Stimulated activated CD8-positive, alpha-beta memory T cell treated with anti-CD3 and anti-CD28 coated beads, Interleukin-4, amount 100 ng/mL, for 48 hours (primary cell): ENCODE results near the gene GEMIN2.
"Not testable (repeated sequence)": the region's sequence is repeated elsewhere in the genome, so short reads cannot be mapped to it uniquely, and the experiment has no call there.

ENCODE experiments used
- DNase-seq: peaks from one replicate; pipeline ENCODE4 v3.0.0-alpha.2; 2020

GEMIN2 gene

DNA sequence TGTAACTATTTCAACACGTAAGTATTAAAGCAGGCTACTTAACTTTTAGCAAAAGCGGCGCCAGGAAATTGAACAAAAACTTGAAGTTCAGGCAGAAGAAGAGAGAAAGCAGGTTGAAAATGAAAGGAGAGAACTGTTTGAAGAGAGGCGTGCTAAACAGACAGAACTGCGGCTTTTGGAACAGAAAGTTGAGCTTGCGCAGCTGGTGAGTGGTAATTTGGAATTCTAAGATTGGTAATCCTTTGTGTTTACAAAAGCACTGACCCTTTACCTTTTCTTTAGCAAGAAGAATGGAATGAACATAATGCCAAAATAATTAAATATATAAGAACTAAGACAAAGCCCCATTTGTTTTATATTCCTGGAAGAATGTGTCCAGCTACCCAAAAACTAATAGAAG, 64.9 kb downstream of the GEMIN2 start:
- no peak for DNase-seq

DNA sequence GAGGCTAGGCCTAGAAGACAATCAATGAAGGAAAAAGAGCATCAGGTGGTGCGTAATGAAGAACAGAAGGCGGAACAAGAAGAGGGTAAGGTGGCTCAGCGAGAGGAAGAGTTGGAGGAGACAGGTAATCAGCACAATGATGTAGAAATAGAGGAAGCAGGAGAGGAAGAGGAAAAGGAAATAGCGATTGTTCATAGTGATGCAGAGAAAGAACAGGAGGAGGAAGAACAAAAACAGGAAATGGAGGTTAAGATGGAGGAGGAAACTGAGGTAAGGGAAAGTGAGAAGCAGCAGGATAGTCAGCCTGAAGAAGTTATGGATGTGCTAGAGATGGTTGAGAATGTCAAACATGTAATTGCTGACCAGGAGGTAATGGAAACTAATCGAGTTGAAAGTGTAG, 66.4 kb downstream of the GEMIN2 start:
- no peak for DNase-seq

GRCh38 chr14:39181026-39181692, 67.0 kb downstream of the GEMIN2 start:
- DNase-seq: no peak

GRCh38 chr14:39181693-39182047, 67.5 kb downstream of the GEMIN2 start:
- no peak for DNase-seq

- no peak for DNase-seq
These were observed 68.9 kb downstream of the GEMIN2 start for GRCh38 chr14:39182770-39183684.

DNA sequence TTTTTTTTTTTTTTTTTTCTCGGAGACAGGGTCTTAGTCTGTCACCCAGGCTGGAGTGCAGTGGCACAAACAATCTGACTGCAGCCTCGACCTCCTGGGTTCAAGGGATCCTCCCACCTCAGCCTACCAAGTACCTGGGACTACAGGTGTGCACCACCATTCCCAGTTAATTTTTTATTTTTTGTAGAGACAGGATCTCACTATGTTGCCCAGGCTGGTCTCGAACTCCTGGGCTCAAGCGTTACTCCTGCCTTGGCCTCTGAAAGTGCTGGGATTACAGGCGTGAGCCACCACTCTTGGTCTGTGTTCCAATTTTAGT, 69.5 kb downstream of the GEMIN2 start:
- DNase-seq: not testable (repeated sequence)

DNA sequence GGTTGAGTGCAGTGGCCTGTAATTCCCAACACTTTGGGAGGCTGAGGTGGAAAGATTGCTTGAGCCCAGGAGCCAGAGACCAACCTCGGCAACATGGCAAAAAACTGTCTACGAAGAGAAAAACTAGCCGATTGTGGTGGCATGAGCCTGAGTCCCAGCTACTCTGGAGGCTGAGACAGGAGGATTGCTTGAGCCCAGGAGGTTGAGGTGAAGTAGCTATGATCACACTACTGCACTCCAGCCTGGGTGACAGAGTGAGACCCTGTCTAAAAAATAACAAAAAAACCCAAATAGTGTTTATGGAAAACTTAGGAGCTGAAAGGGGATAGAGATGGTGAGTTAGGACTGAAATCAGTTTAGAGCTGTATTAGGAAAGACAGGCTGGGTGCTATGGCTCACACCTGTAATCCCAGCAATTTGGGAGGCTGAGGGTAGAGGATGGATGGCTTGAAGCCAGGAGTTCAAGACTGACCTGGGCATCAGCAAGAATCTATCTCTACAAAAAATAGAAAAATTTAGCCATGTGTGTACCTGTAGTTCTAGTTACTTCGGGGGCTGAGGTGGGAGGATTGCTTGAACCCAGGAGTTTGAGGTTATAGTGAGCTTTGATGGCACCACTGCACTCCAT, 70.6 kb downstream of the GEMIN2 start:
- no peak for DNase-seq

GRCh38 chr14:39185256-39186049, 71.3 kb downstream of the GEMIN2 start:
- DNase-seq: no peak
